Dedifferentiated amniotic fluid mesenchymal stem cell (primary cell): ENCODE results near the gene STX2.
A peak's percentile ranks its signal among the peaks of the same experiment; 100 is the strongest.

Experiments used
- DNase-seq: peaks from one replicate; pipeline ENCODE4 v3.0.0-alpha.2; 2016; ENCODE audit errors: extremely low spot score

Gene STX2

DNA sequence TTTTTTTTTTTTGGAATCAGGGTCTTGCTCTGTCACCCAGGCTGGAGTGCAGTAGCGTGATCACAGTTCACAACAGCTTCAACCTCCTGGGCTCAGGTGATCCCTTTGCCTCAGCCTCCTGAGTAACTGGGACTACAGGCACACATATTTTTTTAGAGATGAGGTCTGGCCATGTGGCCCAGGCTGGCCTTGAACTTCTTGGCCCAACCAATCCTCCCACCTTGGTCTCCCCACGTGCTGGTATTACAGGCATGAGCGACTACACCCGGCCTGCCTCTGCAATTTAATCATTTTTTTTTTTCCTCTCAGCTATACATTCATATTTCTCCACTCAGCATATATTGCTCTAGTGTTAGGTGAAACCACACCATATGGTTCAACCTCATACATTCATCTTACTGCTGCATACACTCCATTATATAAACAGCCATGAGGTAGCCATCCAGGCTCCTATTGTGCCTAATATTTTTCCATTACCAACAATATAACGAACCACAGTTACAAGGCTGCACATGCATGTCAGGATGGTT, 7.1 kb downstream of the STX2 start:
- DNase-seq, result no peak

DNA sequence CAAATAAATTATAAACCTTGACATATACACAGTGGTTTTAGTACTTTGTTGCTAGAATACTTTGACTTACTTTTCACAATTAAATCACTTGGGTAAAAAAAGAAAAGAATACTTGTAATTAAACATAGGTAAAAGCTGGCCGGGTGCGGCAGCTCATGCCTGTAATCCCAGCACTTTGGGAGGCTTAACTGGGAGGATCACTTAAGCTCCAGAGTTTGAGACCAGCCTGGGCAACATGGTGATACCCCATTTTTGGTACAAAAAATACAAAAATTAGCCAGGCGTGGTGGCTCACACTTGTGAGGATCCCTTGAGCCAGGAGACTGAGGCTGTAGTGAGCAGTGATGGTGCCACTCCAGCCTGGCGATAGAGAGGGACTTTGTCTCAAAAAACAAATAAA, 7.8 kb downstream of the STX2 start:
- no peak for DNase-seq

DNA sequence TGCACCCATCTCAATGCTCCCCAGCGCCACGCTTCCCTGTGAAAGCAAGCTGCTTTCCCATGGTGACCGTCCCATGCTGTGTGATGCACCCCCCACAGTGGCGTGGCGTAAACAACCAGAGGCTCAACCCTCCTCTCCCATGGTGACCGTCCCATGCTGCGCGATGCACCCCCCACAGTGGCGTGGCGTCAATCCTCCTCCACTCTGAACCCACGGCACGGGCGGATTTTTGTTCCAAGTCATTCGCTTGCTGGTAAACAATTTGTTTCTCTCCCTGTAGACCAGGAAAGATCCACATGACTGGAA, 8.9 kb downstream of the STX2 start:
- no peak for DNase-seq

DNA sequence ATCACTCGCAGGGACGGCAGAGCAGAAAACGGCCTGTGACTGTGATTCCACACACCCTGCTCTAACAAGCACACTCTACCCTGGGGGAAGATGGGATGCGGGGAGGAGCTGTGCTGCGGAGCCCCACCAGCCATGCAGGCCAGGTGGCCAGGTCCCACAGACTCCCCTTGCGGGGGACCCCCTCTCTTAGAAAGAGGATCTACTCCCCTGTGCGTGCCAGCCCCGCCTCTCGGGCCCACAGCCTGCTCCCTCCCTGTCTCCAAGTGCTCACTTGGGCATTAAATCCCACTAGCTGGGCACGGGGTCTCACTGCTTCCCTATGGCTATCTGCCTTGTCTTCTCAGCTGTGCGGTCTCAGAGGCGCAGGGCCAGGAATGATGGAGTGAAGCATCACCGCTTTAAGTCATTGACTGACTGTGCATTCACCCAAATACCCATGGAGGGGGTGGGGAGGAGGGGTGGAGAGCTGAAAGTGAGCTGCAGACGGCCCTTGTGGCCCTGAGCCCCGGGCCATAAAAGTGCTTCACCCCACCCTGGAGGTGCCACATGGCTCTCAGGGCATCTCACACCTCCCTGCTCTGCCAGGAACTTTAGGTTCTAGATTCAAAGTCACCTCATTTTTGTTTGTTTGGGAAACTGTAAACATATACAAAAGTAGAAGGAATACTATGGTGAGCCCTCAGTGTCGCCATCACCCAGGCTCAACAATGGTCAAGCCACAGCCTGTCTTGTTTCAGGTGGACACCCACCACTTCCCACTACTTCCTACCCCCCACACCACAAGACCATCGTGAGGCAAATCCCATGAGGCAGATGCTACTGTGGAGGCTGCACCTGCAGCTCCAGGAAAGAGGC, 9.4 kb downstream of the STX2 start:
- no peak for DNase-seq

DNA sequence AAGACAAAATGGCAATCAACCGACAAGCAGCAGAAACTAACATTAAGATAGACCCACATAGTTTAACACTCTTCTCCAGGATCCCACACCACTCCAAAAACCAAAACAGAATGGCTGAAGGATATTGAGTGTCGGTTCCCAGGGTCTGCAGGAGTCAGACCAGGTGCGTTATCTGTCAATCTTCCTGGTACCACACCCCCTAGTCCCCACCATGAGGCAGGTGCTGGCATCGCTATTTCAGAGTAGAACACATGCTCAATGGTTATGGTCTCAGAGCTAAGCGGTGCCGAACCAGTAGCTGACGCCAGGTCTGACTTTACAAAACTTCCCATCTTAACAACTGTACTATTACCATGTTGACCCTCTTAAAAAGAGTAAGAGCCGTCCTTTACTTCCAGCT, 10.2 kb downstream of the STX2 start:
- DNase-seq, result no peak

DNA sequence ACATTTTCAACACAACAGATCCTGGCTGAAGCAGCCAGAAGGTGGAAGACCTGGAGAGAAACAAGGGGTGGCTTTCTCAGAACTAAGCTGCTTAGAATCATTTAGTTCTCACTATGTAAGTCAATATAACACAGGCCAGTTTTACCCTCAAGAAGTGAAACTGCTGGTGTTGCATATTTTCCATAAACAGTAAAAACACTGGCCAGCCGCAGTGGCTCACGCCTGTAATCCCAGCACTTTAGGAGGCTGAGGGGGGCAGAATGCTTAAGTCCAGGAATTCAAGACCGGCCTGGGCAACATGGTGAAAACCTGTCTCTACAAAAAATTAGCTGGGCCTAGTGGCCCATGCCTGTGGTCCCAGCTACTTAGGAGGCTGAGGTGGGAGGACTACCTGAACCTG, 11.6 kb downstream of the STX2 start:
- no peak for DNase-seq

DNA sequence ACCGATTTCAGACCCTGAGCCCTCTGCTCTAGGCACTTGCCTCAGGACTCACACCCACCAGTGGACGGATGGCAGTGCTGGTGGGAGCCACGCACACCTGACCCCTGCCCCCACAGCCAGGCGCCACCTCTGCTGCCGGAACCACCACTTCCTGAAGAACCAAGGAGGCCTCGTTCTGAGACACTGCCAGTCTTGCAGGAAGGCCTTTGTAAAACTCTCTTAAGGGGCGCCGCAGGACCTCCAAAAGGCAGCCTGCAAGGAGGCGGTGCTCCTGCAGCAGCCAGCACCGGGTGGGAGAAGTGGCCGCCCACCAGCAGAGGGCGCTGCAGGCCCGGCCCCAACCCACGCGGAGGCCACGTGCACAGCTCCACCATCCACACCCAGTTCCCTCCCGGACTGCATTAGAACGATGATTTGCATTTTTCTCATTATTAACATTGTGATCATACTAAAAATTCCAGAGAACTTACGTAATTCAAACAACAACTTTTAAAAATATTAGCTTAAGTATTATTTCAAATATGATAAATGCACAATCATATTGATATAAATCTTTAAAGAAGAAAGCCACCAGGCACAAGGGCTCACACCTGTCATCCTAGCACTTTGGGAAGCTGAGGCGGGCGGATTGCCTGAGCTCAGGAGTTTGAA, 12.8 kb downstream of the STX2 start:
- peak; percentile 23 for DNase-seq

DNA sequence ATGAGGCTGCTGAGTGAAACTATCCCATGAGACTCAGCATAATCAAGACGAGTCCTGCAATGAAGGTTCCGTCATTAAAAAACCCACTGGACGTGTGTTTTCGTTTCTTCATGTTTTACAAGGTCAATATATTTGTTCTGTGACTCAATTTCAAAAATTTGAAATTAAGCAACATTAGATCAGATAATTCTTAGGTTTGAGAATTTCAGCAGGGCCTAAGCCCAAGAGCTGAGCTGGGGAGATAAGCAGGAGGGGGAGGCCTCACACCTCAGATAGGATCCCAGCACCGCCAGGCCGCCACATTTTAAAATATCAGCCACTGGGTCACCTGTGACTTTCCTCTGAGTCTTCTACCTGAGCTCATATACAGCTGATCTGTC, 13.3 kb downstream of the STX2 start:
- DNase-seq, result no peak

DNA sequence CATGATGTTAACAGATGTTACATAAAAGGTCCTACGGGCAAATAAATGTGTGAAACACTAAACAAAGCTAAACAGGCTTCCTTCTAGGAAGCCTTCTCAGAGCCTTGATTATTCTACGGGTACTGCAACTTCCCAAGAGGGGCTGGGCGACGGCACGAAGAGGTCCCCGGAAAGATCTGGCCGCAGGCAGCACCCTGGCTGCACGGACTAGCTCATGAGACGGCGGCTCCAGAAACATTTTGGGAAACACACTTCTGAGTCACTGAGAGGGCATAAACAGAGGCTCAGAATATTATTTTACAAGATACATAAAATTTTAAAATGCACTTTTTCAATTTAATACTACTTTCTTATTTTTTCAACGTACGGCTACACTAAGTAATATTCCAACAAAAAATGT, 19.4 kb downstream of the STX2 start:
- DNase-seq, result no peak

DNA sequence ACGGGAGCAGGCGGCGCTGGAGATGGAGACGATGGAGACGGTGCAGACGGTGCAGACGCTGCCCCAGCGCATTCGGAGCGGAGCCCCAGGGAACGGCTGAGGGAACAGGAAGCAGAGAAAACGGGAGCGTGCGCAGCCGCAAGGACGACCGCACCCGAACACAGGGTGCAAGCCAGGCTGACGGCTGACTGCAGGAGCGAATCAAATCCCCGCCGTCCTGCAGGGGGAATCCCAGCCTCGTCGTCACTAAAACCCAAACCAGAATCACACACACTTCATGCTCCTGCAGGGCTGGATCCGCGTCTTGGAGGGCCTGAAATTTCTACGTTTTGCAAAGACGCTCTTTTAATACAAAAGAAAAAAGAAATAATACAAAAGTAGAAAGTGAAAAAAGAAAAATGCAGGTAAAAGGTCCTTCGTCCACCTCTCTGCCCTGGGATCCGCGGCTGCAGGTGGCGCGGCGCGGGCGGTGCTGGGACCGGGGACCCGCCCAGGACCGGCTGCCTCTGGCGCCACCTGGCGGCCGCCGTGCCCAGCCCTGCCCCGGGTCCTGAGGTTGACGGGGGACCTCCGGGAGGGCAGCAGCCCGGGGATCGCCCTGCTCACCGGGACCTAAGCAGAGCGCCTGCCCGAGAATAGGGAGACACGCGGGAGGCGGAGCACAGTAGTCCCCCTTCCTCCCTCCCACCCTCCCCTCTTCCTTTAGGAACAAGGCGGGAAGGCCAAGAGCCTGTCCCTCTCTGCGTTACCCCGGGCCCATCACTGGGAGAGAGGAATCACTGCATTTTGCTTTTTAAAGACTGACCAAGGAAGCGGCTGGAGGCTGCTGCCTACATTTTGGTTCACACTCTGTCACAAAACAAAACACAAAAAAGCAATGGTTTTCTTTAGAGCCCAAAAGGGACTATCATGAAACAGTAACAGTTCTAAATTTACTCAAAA, 20.1 kb downstream of the STX2 start:
- no peak for DNase-seq

DNA sequence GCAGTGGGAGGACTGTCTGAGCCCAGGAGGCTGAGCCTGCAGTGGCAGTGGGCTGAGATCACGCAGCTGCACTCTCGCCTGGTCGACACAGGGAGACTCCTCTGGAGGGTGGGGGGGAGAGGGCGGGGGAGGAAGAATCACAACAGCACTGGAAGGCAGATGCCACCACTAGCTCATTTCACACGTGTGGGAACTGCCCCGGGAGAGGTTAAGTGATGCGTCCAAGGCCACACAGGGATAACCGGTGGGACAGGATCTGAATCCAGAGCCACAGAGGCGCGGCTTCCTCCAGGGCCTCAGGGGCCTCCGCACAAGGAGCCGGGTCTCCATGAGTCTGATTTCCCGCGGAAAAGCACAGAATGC, 20.8 kb downstream of the STX2 start:
- DNase-seq, result no peak

DNA sequence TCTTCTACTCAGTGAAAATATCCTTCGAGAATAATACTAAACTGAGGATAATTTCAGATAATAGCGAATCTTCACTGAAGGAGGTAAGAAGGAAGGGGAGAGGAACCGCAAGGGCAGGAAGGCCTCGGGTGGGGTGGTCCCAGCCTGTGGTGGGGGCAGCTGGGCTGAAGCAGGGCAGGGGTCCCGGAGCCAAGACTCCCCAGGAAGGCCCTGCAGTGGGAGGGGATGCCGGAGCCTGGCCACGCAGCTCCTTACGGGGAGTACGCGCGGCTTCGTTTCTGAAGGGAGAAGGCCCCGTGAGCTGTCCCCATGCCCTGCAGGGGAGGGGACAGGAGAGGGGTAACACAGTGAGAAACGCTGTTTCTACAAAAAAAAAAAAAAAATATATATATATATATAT, 21.2 kb downstream of the STX2 start:
- DNase-seq, result no peak

DNA sequence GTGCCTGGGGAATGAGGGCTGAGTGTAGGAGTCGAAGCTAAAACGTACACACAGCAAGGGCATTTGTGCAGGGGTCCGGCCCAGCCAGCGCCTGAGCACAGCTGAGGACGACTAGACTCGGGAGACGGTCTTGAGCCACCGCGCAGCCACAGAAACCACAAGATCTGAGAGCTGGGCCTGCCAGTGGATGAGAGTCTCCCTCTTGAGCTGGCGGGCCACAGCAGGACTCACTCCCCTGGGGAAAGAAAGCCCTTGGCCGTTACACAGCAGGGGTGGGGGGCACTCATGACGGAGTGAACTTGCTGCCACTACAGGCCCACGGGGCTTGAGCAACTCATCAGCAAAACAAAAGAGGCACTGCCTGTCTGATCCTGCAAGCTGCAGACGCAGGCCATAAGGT, 23.0 kb downstream of the STX2 start:
- no peak for DNase-seq

DNA sequence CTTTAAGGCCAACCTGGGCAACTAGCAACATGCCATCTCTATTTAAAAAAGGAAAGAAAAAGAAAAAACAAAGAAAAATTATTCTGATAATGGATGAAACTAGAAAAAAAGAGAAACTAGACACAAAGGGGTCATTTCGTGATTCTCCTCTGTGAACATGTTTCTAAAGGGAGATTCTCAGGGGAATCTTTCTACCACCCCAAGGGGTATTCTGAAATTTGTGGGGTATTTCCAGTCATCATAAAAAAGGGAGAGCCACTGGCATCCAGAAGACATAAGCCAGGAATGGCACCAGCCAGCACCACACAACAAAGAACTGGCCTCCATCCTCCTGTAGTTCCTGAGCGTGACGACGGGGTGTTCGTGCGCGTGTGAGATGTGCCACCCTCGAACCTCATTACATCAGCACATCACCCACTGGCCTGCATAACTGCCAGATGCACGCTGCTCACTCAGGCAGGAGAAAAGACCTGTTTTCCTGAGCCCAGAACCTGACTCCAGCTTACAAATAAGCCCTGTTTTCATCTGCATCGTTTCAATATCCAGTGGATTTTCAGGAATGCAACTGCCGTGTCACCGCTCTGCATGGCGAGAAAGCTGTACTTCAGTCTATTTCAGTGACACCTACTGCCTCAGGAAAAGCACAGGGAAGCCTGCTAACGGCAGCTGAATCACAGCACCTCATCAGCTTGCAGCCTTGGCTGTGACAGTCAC, 23.9 kb downstream of the STX2 start:
- no peak for DNase-seq

DNA sequence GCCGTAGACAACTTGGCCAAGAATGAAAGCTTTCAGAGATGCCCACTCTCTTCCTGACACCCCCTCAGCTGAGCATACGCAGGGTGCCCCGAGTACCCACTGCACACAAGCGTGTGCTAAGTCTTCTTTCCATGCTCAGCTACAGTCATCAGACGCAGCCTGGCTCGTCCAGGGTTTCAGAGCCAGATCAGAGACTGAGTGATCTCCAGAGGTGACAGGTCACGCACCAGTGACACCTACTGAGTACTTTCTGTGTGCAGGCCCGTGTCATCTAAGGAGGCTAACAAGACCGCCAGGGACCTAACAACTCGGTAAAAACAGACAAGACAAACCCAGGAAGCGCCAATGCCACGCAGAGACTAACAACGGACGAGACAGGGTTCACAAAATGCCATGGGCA, 25.1 kb downstream of the STX2 start:
- no peak for DNase-seq

DNA sequence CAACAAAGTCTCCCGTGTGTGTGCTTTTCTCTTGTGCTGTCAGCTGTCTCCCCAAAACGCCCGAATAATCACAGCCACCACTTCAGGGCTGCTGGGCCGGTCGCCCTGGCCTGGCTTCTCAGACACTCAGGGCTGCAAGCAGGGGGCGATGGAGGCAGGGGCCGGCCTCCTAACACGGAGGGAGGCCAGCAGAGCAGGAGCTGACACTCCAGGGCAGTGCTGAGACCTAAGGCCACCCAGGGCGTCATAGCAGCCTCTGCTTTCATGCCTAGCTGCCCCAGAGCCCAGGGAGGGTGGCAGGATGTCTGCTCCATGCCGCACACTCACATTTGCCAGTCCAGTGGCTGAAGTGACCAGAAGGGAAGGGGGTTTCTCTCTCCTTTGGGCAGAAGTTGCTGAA, 25.6 kb downstream of the STX2 start:
- DNase-seq, result no peak

DNA sequence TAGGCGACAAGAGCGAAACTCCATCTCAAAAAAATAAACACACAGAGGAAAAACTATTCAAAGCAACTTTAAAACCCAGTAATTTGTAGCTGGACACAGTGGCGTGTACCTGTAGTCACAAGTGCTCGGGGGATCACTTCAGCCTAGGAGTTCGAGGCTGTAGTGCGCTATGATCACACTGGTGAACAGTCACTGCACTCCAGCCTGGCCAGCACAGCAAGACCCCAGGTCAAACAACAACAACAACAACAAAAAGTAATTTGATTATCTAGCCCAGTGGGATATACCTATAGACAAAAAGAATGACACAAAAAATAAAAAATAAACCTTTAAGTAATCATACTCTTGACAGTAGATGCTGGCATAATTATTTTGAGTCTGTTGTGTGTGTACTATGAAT, 29.3 kb downstream of the STX2 start:
- no peak for DNase-seq

DNA sequence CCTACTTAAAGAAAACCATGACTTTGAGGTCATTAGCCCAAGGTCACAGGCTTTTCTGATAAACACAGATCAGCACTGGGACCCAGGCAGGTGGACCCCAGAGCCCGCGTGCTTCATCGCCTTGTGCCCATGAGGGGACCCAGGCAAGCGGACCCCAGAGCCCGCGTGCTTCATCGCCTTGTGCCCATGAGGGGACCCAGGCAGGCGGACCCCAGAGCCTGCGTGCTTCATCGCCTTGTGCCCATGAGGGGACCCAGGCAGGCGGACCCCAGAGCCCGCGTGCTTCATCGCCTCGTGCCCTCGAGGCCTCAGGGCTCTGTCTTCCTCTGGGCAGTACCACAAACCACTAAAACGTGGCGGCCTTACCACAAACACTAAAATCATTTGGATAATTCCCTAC, 31.7 kb downstream of the STX2 start:
- no peak for DNase-seq

DNA sequence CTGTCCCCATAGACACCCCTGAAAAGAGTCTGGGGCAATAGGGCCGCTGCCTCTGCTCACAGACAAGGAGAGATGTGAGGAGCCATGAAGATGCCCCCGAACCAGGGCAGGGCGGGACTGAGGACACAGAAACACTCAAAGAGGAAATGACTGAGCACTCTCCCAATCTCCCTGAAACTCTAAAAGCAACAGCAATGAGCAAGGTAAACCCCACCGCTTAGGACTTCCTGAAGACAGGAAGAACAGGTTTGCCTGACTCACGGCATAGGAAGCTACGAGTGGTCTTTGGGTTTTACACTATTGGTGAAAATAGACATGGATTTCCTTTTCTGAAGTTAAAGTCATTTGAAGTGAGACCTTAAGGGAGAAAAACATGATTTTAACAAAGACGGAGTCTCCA, 32.5 kb downstream of the STX2 start:
- no peak for DNase-seq

DNA sequence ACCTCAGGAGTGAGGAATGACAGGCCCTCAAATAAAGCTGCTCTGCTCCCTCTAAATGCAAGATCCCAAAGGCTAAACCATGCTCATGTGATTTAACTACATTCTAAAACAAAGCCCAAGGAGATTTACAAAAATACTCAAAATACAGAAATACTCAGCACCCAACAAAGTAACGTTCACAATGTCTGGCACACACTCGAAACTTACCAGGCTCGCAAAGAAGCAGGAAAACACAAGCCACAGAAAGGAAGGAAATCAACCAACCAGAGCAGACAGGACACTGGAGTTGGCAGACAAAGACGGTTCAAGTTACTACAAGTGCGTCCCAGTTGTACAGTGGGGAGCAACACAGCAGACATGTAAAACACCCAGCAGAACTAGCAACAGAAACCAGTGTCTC, 33.4 kb downstream of the STX2 start:
- no peak for DNase-seq

DNA sequence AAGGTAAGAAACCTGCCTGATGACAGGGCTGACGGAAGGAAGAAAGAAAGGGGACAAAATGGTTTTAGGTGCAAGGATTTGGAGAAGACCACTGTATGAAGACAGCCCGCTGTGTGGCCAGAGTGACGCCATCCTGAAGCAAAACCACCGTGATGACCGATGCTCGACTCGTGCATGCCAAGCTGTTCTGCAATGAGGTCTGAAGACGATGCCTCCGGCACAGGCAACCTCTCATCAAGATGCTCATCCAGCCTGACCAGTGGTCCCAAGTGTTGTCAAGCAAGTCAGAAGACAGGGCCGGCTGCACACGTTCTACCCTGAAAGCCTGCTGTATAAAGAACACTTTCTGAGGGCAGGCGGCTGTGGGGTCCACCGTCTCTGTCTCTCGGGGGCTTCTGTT, 34.8 kb downstream of the STX2 start:
- no peak for DNase-seq

DNA sequence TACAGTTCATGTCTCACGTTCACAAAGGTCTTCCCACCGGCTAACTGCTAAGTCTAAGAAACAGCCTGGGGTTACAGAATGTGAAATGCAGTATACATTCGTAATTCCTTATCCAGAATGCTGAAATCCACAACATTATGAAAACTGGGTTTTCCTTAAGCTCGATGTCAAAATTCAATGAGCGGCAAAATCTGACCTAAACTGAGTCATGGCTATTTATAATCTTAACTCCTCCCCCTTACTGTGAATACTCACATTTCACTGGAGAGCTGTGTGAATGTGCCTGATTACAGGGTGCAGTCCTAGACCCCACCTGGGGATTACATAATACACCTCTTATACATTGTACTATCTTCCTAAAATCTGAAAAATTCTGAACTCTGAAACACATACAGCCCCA, 35.3 kb downstream of the STX2 start:
- no peak for DNase-seq
